Gastroesophageal sphincter (tissue), 4 donors: ENCODE measurements around the gene PYGB. TPM values are rescaled to one million over a fixed set of nuclear protein-coding genes. Genes with fewer than 3 reads are reported as not detected.
"Not testable (repeated sequence)": the region's sequence is repeated elsewhere in the genome, so short reads cannot be mapped to it uniquely, and the experiment has no call there.

Experiments
- ATAC-seq: fragments of 150-250 bp; one replicate; pipeline ENCODE4 v1.9.1; 2016; ENCODE audit warnings: mild to moderate bottlenecking, moderate library complexity
- H3K27ac ChIP-seq, 4 donors: fragments of 200-600 bp; sonication (generic) in 3 of 4; 1 replicate in 3 of 4; 2 replicates in 1 of 4; pipeline ENCODE4 v1.5.1; 2016 to 2019
- H3K27me3 ChIP-seq: fragments of 200-600 bp; sonication (generic); one replicate; pipeline ENCODE4 v1.5.1; 2019
- H3K36me3 ChIP-seq, 2 donors: fragments of 200-600 bp; sonication (generic); one replicate each; pipeline ENCODE4 v1.5.1; 2019; ENCODE audit warnings: control low read depth in 1 of 2
- H3K4me1 ChIP-seq, 3 donors: fragments of 200-600 bp; sonication (generic); 1 replicate in 2 of 3; 2 replicates in 1 of 3; pipeline ENCODE4 v1.5.1; 2016 to 2019; ENCODE audit warnings: control low read depth in 2 of 3
- H3K4me3 ChIP-seq, 2 donors: fragments of 200-600 bp; sonication (generic); one replicate each; pipeline ENCODE4 v1.5.1; 2019; ENCODE audit warnings: mild to moderate bottlenecking in 1 of 2, moderate library complexity in 1 of 2
- H3K9me3 ChIP-seq, 3 donors: fragments of 200-600 bp; sonication (generic); one replicate each; pipeline ENCODE4 v1.5.1; 2017 to 2019; ENCODE audit warnings: control low read depth in 2 of 3
- CTCF ChIP-seq, 4 experiments: fragments of 200-600 bp in 2 of 4; fragments of 450-650 bp in 2 of 4; sonication (generic) in 1 of 4; IDR thresholded peaks; one replicate each; pipeline ENCODE4 v1.5.1; 2017 to 2019; ENCODE audit warnings: antibody characterized with exemption in 4 of 4, mild to moderate bottlenecking in 2 of 4, moderate library complexity in 2 of 4
- EP300 ChIP-seq: sonication (generic); formaldehyde crosslinking; IDR thresholded peaks from one replicate; pipeline ENCODE4 v1.6.1; 2017; ENCODE audit warnings: antibody characterized with exemption, mild to moderate bottlenecking
- POLR2A ChIP-seq, 2 donors: fragments of 450-650 bp; IDR thresholded peaks; one replicate each; pipeline ENCODE4 v1.6.1; 2017; ENCODE audit warnings: antibody characterized with exemption in 2 of 2, mild to moderate bottlenecking in 2 of 2, moderate library complexity in 1 of 2
- POLR2AphosphoS5 ChIP-seq: sonication (generic); formaldehyde crosslinking; IDR thresholded peaks from one replicate; pipeline ENCODE4 v1.6.1; 2017; ENCODE audit warnings: antibody characterized with exemption
- WGBS, 2 donors: methylation state at CpG; one replicate each; pipeline ENCODE4 v1.1.5; 2018; ENCODE audit warnings: low coverage in 1 of 2; 5-methylcytosine and 5-hydroxymethylcytosine counted together
- total RNA-seq, 4 donors: library from RNA; depleted of rRNA; stranded (reverse); fragments of >200 nt; gene quantifications; one replicate each; pipeline ENCODE4 v1.1.0, GENCODE V29; 2016

PYGB gene
- total RNA-seq, 4 donors from 2014 or later, result 131 to 663 (median 337) TPM

DNA sequence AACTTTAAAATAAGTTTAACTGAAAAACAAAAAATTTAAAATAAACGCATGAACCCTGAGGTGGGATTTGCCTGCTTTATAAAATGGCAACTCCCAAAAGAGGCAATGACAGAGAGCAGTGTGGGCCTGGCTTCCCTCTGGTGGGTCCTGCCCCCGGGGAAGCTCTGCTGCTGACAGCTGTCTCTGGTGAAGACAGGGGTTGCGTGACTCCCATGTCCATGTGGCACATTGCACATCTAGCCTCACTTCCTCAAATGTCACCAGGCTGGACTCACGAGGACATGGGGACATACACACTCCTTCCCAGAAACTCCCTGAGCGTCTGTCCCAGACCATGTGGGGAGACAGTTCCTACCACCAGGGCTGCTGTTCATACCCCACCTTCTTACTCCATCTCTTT is 76.5 kb downstream of the PYGB start:
- TF ChIP-seq POLR2AphosphoS5 (no peak), POLR2A (IDR thresholded peaks at IDR 0.05) (no peak), EP300 (no peak), CTCF (IDR thresholded peaks at IDR 0.05) (no peak)
- Histone ChIP-seq H3K27ac (no peak overlapping the region), H3K4me3 (no peak overlapping the region), H3K36me3 (peaks cover 0 to 26% of the 10 kb centered on the region in 2 donors), H3K4me1 (peaks cover 0 to 24% (median 0%) of the 10 kb centered on the region in 3 donors), H3K9me3 (no peaks in the 10 kb centered on the region), H3K27me3 (no peaks in the 10 kb centered on the region)
- WGBS, 2 donors, result 62 to 65% methylated on average over 2 to 4 of the region's 5 CpGs
- peak; percentile 79 for ATAC-seq

GRCh38 chr20:25325073-25325472 is 77.2 kb downstream of the PYGB start:
- Histone ChIP-seq H3K36me3 (peaks cover 0 to 26% of the 10 kb centered on the region in 2 donors), H3K4me3 (no peak overlapping the region), H3K27me3 (no peaks in the 10 kb centered on the region), H3K4me1 (peaks cover 0 to 19% (median 0%) of the 10 kb centered on the region in 3 donors), H3K9me3 (no peaks in the 10 kb centered on the region), H3K27ac (no peak overlapping the region)
- WGBS, 2 donors, result 54 to 100% methylated on average over 1 to 3 of the region's 3 CpGs
- no peak for TF ChIP-seq CTCF (IDR thresholded peaks at IDR 0.05)
- TF ChIP-seq POLR2AphosphoS5, result no peak
- TF ChIP-seq EP300, result no peak
- no peak for TF ChIP-seq POLR2A (IDR thresholded peaks at IDR 0.05)
- ATAC-seq, result no peak

DNA sequence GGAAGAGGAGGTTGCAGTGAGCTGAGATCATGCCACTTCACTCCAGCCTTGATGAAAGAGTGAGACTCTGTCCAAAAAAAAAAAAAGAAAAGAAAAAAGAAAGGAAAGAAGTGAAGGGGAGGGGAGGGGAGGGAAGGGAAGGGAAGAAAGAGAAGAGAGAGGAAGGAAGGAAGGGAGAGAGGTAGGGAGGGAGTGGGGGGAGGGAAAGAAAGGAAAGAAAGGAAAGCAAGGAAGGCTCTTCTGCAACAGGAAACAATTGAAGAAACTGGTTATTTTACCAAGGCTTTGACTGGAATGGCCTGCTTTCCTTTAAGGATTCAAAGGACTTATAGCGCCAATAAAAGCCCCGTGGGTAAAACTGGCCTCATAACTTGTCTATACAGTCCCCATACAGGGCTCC is 78.1 kb downstream of the PYGB start:
- H3K27ac ChIP-seq, result no peak overlapping the region

DNA sequence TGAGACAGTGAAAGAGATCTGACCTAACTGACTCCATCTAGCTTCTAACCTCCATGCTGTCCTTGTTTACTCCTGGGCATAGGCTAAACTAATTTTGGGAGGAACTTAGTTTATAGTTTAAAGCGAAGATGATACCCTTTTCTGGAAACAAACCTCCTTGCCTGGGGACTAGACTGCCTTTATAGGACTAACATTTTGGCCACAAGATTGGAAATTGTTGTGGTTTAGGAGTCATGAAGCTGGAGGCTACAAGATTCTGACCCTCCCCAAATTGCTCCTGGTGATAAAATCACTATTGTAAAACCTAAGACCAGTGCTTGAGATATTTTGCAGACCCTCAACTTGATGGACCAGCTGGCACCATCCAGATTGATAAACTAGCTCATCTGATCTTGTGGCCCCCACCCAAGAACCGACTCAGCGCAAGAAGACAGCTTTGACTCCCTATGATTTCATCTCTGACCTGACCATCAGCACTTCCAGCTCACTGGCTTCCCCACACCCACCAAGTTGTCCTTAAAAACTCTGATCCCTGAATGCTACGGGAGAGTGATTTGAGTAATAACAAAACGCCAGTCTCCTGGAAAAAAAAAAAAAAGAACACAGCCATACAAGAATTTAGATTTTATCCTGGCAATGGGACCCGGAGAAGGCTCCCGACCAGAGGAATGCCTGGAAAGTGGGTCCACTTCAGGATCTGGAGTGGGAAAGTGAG is 79.8 kb downstream of the PYGB start:
- Histone ChIP-seq H3K9me3 (no peaks in the 10 kb centered on the region), H3K36me3 (peaks cover 0 to 9% of the 10 kb centered on the region in 2 donors), H3K4me1 (peaks cover 0 to 19% (median 0%) of the 10 kb centered on the region in 3 donors), H3K27ac (no peak overlapping the region), H3K27me3 (no peaks in the 10 kb centered on the region), H3K4me3 (no peak overlapping the region)
- no peak for TF ChIP-seq EP300
- no peak for TF ChIP-seq CTCF (IDR thresholded peaks at IDR 0.05)
- no peak for TF ChIP-seq POLR2A (IDR thresholded peaks at IDR 0.05)
- TF ChIP-seq POLR2AphosphoS5, result no peak
- 80 to 93% methylated on average over 2 to 6 of the region's 7 CpGs for WGBS, 2 donors
- no peak for ATAC-seq

More for the DNA sequence above, 78.1 kb downstream of the PYGB start:
- 95 to 100% methylated on average over 1 to 2 of the region's 2 CpGs for WGBS, 2 donors
- TF ChIP-seq POLR2AphosphoS5 (no peak), CTCF (IDR thresholded peaks at IDR 0.05) (no peak), POLR2A (IDR thresholded peaks at IDR 0.05) (no peak), EP300 (no peak)
- no peaks in the 10 kb centered on the region for H3K27me3 ChIP-seq
- H3K9me3 ChIP-seq, result no peaks in the 10 kb centered on the region
- ATAC-seq, result no peak
- no peak overlapping the region for H3K4me3 ChIP-seq
- H3K4me1 ChIP-seq, result peaks cover 0 to 19% (median 0%) of the 10 kb centered on the region in 3 donors
- peaks cover 0 to 25% of the 10 kb centered on the region in 2 donors for H3K36me3 ChIP-seq

- no peak for ATAC-seq
Observed at GRCh38 chr20:25328954-25329498, 81.1 kb downstream of the PYGB start.

GRCh38 chr20:25334972-25335371 is 87.1 kb downstream of the PYGB start:
- peaks cover 0 to 17% of the 10 kb centered on the region in 2 donors for H3K36me3 ChIP-seq
- not testable (repeated sequence) for H3K27me3 ChIP-seq, H3K27ac ChIP-seq, ATAC-seq, H3K9me3 ChIP-seq, H3K4me3 ChIP-seq, H3K4me1 ChIP-seq
- no CpG with 5 or more reads among the region's 1 CpG for WGBS, 2 donors

More at GRCh38 chr20:25328954-25329498, 81.1 kb downstream of the PYGB start:
- no peak for TF ChIP-seq POLR2AphosphoS5
- Histone ChIP-seq H3K36me3 (no peaks in the 10 kb centered on the region), H3K27ac (no peak overlapping the region), H3K4me1 (peaks cover 0 to 19% (median 0%) of the 10 kb centered on the region in 3 donors), H3K4me3 (no peak overlapping the region), H3K9me3 (no peaks in the 10 kb centered on the region), H3K27me3 (no peaks in the 10 kb centered on the region)
- WGBS, 2 donors, result 87 to 93% methylated on average over 3 of the region's 12 CpGs
